Left renal cortex interstitium (tissue), 4 donors: ENCODE data around the gene AGT. TPM values are rescaled to one million over a fixed set of nuclear protein-coding genes. Genes with fewer than 3 reads are reported as not detected.
"Not testable (repeated sequence)": the region's sequence is repeated elsewhere in the genome, so short reads cannot be mapped to it uniquely, and the experiment has no call there.

Experiments used
- DNase-seq, 4 donors: peaks; one replicate each; pipeline ENCODE4 v3.0.0-alpha.2; 2013; ENCODE audit warnings: low read depth in 4 of 4, low spot score in 2 of 4, missing footprints in 1 of 4
- polyA plus RNA-seq, 4 donors: library from polyadenylated mRNA; unstranded; fragments of 120-200 nt; gene quantifications; one replicate each; pipeline ENCODE4 v1.2.1, GENCODE V29; 2013; ENCODE audit not compliant: insufficient read length in 4 of 4

The AGT gene
- polyA plus RNA-seq, 4 donors: 16.2 to 46.6 (median 34.7) TPM

GRCh38 chr1:230694464-230694863 is 19.5 kb downstream of the AGT start:
- no peak for DNase-seq

- no peak for DNase-seq
Measured at GRCh38 chr1:230693777-230694176, 20.1 kb downstream of the AGT start.

- no peak for DNase-seq
Measured at GRCh38 chr1:230693221-230693620, 20.7 kb downstream of the AGT start.

- DNase-seq: no peak
Measured at GRCh38 chr1:230691615-230692014, 22.3 kb downstream of the AGT start.

GRCh38 chr1:230690101-230690500 is 23.8 kb downstream of the AGT start:
- DNase-seq: no peak

GRCh38 chr1:230686747-230687146 is 27.2 kb downstream of the AGT start:
- no peak for DNase-seq

- no peak for DNase-seq
Measured at GRCh38 chr1:230684998-230685397, 28.9 kb downstream of the AGT start.

GRCh38 chr1:230684146-230684545 is 29.8 kb downstream of the AGT start:
- DNase-seq: no peak

GRCh38 chr1:230682882-230683610 is 30.9 kb downstream of the AGT start:
- DNase-seq: no peak

- no peak for DNase-seq
Measured at GRCh38 chr1:230682274-230682673, 31.6 kb downstream of the AGT start.

- peak in 3 of 4 donors; percentile 17 to 37 (median 19) for DNase-seq
Measured at GRCh38 chr1:230681599-230681998, 32.3 kb downstream of the AGT start.

- DNase-seq: no peak
Measured at GRCh38 chr1:230680300-230681025, 33.5 kb downstream of the AGT start.

- DNase-seq: no peak
Measured at GRCh38 chr1:230679825-230680224, 34.1 kb downstream of the AGT start.

GRCh38 chr1:230679192-230679591 is 34.7 kb downstream of the AGT start:
- DNase-seq: no peak

- DNase-seq: no peak
Measured at GRCh38 chr1:230677200-230677599, 36.7 kb downstream of the AGT start.

GRCh38 chr1:230674581-230674980 is 39.3 kb downstream of the AGT start:
- no peak for DNase-seq

GRCh38 chr1:230669543-230669942 is 44.4 kb downstream of the AGT start:
- no peak for DNase-seq

GRCh38 chr1:230668227-230668626 is 45.7 kb downstream of the AGT start:
- DNase-seq: no peak

- no peak for DNase-seq
Measured at GRCh38 chr1:230661976-230662375, 51.9 kb downstream of the AGT start.

GRCh38 chr1:230658691-230659090 is 55.2 kb downstream of the AGT start:
- no peak for DNase-seq

- not testable (repeated sequence) for DNase-seq
Measured at GRCh38 chr1:230658103-230658502, 55.8 kb downstream of the AGT start.

GRCh38 chr1:230656719-230657118 is 57.2 kb downstream of the AGT start:
- DNase-seq: not testable (repeated sequence)
